Measurements from ENCODE around the gene BANP.
"Not testable (repeated sequence)": the region's sequence is repeated elsewhere in the genome, so short reads cannot be mapped to it uniquely, and the experiment has no call there.

The BANP gene

DNA sequence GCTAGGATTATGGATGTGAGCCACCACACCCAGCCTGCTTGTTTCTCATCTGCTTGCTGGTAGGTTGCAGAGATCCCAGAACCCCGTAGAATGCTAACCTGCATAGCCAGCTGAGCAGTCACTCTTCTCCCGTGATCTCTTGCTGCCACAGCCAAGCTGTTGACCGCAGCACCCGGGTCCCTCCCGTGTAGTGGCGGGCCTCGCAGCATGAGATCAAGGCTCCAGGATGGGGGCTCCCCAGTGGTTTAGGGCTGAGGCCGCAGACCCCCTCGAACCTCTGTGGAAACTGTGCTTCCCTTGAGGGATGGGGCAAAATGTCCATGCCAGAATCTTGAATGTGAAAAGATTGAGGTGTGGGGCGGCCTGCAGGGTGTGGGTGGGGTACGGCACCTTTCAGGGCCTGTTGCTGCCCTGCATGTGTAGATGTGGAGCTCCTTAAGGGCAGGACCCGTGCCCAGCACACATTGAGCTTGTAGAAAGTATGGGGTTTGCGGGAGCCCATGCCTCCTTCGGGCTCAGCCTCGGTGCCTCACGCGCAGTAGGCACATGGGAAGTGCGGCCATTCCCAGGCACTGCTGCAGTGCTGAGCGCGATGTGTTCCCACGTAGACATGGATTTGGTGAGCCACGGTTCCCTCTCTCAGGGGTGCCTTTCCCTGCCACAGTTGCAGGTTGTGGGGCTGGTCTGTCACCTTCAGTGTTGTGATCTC lies 99.9 kb downstream of the BANP start:
- DNase-seq (ENCODE audit: low read depth), result no peak

DNA sequence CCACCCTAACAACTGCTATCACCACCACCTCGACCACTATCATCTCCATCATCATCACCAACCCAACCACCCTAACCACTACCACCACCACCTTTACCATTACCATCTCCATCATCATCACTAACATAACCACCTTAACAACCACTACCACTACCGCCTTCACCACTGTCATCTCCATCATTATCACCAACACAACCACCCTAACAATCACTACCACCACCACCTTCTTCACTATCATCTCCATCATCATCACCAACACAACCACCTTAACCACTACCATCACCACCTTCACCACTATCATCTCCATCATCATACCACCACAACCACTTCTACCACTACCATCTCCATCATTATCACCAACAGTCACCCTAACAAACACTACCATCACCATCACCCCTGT lies 101.4 kb downstream of the BANP start:
- DNase-seq (ENCODE audit: low read depth), result no peak

DNA sequence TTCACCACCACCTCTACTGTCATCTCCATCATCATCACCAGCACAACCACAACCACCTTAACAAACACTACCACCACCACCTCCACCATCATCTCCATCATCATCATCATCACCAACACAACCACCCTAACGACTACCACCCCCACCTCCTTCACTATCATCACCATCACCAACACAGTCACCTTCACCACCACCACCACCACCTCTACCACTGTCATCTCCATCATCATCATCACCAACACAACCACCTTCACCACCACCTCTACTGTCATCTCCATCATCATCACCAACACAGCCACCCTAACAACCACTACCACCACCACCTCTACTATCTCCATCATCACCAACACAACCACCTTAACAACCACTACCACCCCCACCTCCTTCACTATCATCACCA lies 102.2 kb downstream of the BANP start:
- not testable (repeated sequence) for DNase-seq (ENCODE audit: low read depth)

DNA sequence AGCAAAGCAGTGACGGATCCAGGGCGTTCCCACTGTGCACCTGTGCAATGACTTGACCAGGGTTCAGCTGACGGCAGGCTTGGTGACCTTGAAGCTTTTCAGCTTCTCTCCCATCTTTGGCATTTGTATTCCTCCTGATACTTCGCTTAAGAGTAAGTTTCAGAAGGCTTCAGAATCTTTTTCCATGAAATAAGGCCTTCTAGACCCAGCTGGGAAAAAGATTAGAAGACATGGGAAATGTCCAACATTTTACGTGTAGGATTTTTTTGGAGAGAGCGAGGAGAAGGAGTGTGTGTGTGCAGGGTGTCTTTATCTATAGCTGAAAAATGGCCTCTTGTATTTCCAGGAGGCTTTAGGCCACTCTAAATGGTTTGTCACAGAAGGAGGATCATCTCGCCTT lies 104.1 kb downstream of the BANP start:
- DNase-seq (ENCODE audit: low read depth), result no peak

DNA sequence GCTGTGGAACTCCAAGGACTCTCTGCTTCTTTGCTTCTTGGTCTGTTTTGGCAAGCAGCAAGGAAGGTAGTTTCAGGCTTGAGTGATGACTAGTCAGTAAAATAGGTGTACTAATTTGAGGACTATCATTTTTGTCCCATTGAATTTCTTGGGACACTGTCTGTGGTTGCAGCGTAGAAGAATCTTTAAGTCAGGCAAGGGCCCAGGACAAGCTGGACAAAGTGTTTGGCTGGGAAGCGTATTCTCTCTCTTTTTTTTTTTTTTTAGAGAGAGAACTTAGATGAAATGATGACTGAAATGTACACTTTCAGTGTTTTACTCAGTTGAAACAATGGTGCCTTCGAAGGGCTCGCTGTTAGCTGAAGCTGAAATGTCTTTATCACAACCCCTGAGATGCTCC lies 105.0 kb downstream of the BANP start:
- DNase-seq (ENCODE audit: low read depth), result no peak

DNA sequence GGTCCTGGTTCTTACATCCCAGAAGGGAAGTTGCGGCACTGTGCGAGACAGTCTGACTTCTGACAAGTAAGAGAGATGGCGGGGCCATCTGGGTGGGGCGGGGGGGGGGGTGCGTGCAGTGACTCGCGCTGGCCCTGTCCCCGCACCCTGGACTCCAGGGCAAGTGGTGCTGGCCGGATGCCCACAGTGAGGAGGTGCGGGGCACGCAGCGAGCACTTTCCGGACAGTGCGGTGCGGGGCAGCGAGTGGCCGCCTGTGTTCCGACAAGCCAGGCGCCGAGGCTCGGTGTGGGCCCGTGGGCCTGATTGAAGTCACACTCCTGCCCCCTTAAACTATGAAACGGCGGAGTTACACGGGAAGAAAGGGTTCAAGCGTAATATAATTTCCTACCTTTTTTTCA lies 106.4 kb downstream of the BANP start:
- DNase-seq (ENCODE audit: low read depth), result no peak

DNA sequence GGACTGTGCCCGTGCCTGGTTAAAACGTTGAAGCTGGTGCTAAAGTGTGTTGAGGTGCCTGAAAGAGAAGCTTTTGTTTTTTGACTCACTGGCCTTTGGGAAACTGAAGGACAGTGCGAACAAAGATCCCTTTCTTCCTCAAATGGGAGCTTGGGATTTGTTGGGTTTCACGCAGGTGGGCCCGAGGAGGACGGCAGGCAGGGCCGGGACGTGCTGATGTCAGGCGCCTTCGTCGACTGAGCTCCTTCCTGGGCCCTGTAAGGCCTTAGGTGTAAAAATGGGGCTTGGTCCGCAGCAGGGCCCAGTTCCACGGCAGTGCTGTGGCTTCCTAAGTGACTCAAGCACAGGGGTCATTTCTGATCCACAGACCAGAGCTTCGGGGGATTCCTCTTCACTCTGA lies 106.9 kb downstream of the BANP start:
- DNase-seq (ENCODE audit: low read depth), result no peak

DNA sequence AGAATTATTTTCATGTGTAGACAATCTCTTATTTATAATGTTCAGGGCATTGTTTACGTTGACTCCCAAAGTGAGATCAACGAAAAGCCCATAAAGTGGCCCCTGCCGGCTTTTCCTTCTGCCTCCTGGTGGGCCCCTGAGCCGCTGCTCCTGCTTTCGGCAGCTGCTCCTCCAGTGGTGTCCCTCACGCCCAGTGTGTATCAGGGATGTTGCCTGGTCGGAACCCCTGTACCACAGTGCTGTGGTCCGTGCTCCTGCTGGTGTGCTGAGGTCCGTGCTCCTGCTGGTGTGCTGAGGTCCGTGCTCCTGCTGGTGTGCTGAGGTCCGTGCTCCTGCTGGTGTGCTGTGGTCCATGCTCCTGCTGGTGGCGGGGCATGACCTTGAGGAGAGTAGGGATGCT lies 107.6 kb downstream of the BANP start:
- DNase-seq (ENCODE audit: low read depth), result no peak

DNA sequence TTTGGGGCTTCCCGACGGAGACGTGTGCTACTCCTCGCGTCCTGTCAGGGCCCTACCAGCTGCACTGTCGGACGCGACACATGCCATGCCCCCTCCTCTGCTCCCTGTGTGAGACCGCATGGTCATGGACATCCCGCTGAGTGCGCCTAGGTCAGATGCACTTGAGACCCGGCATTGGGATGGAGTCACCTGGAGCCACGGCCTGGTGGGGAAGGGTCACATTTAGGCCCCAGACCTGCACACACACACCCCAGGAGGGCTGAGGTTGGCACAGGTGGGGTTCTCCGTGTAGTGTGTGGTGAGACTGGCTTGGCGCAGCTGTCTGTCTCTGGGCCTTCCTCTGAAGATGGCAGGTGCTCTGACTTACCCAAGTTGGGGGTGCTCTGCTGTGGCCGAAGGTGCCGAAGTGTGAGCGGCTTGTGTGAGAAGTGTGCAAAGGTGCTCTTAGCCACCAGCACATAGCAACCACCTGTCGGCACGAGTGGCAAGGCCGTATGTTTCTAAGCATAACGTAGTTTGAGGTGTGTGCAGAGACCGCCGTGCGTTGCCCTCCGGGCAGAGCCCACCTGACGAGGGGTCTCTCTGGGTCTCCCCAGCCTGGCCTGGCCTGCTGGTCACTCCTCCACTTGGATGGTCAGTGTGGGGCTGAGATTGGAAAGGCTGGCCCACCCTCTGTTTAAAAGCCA lies 108.6 kb downstream of the BANP start:
- no peak for DNase-seq (ENCODE audit: low read depth)

DNA sequence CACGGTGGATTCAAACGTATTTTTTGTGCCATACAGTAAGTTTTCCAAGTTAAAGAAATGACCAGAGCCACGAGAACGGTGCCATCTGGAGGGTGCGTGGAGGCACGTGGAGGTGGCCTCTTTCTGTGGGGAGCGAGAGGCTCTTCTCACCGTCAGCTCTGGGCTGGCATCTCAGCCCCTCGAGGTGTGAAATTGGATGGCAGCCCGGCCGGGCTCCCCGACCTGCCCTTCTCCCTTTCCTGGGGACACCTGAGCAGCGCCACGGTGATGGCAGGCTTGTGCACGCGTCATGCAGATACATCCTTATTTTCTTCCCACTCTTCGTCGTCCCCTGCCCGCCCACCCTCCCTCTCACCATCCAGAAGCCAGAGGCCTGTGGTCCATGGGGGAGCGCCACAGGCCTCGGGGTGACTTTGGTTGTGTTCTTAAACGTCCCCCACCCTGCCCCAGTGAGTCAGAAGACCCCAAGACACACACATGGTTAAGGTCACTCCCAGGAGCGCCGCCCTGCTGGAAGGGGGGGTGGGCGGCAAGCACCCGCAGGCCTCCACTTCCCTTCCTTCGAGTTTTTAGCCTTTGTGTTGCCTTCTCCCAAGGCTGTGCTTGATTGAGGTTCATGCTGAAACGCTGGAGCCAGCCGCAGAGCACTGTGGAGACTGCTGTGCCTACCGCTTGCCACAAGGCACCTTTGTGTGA lies 109.4 kb downstream of the BANP start:
- no peak for DNase-seq (ENCODE audit: low read depth)

DNA sequence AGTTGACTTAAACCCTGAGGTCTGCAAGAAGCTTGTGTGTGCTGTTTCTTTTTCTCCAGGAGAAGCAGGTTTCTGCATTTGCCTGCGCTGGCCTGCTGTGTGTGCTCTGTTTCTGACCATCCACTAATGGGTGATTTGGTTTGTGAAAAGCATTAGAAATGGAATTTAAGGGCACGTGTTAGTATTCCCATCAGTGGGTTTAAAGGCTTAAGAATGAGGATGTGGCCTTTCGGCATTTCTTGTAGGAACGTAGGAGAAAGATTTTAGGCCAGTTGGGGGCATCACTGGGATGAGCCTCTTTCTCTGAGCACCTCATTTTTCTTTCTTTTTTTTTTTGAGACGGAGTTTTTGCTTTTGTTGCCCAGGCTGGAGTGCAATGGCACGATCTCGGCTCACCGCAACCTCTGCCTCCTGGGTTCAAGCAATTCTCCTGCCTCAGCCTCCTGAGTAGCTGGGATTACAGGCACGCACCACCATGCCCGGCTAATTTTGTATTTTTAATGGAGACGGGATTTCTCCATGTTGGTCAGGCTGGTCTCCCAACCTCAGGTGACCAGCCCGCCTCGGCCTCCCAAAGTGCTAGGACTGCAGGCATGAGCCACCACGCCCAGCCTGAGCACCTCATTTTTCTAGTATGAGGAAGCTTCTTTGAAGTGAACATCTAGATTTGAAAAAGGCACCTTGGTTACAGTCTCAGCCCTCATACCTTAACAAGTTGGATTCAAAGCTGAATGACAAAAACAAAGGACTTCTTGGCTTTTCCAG lies 110.3 kb downstream of the BANP start:
- DNase-seq (ENCODE audit: low read depth), result no peak

DNA sequence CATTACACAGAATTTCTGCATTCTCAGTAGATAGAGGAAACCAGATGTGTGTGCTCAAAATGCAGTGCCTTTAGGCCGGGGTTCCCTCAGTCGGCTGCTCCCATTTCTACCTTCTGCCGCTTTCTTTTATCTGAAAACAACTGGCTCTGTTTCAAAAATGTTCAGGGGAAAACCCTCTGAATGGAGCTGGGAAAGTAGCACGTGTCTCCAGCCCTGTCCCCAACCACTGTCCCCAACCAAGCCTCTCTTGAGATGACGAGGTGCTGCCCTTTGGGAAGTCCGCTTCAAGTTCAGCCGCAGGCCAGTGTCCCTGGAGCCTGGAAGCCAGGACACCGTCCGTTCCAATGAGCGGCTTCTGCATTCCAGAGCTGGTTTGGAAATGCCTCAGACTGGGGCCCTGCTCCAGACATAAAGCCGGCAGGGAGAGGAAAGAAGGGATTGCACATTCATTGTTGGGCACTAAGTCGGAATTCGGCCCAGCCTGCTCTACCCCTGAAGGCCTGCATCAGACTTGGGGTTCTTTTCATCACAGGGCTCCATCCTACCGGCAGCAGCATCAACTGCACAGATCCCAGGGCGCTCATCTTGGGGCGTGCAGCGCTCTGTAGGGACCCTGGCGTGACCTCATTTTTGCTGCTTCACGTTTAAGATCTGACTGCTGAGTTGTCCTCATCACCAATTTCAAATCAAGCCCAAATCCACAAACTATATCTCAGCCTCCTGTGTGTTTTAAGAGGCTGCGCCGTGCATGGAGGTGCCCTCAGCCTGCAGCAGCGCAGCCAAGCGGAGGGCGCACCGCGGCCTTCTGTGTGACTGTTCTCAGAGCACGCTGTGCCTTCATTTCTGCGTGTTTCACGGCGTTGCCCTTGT lies 111.3 kb downstream of the BANP start:
- DNase-seq (ENCODE audit: low read depth), result no peak

DNA sequence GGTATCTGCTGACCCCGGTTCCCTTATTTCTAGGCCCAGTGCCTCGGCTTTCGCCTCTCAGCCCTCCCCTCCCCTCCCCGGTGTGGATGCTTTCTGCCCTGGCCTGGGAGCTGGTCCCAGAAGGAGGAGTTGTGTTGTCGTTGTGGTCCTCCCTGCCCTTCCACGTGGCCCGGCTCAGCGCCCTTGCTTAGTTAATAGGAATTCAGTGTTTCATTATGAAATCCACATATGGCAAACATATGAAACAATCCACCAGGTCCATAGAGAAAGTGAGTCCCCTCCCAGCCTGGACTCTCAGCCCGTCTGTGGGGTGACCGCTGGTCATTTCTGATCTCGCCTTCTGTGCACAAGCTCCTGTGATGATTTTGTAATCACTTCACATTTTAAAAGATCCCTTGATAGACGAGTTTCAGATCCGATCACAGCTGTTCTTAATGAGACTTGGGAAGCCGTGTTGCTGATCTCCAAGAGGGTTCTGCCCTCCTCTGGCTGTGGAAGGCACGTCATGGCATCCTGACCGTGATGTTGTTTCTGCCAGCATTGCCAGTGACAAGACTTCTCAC lies 112.1 kb downstream of the BANP start:
- DNase-seq (ENCODE audit: low read depth), result no peak

DNA sequence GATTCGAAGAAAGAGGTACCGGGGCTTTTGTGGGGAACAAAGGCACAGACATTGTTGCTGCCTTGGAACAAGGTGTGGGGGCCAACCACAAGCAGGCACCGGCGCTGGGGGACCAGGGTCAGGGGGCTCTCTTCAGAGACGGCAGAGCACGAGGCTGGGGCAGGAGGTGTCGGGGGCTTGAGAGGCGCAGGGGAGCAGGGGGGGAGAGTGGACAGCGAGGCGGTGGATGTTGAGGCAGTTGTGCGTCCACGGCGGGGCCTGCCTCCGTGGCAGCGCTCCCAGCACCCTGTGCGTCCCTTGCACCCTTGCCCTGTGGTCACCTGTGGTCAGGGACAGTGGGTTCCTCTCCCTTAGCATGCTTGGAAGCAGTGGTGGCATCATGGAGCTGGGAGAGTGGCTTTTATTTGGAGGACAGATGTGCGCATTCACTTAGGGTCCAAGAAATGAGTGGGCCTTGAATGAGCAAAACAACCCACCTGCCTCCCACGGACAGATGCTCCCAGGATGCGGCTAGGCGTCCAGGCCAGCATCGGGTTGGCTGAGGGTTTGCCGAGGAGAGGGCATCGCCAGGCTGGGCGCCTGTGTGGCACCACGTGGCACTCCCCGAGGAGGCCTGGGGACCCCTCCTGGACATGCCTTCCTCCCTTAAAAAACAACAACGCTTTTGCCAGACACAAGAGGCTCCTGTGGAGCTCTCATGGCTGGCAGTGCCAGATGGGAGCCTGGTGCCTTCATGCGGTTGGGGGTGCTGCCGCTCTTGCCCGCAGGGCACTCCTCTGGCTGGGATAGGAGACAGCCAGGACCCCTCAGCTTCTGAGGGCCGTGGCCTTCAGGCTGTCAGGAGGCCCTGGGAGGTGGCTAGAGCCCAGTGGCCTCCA lies 113.0 kb downstream of the BANP start:
- DNase-seq (ENCODE audit: low read depth), result no peak

DNA sequence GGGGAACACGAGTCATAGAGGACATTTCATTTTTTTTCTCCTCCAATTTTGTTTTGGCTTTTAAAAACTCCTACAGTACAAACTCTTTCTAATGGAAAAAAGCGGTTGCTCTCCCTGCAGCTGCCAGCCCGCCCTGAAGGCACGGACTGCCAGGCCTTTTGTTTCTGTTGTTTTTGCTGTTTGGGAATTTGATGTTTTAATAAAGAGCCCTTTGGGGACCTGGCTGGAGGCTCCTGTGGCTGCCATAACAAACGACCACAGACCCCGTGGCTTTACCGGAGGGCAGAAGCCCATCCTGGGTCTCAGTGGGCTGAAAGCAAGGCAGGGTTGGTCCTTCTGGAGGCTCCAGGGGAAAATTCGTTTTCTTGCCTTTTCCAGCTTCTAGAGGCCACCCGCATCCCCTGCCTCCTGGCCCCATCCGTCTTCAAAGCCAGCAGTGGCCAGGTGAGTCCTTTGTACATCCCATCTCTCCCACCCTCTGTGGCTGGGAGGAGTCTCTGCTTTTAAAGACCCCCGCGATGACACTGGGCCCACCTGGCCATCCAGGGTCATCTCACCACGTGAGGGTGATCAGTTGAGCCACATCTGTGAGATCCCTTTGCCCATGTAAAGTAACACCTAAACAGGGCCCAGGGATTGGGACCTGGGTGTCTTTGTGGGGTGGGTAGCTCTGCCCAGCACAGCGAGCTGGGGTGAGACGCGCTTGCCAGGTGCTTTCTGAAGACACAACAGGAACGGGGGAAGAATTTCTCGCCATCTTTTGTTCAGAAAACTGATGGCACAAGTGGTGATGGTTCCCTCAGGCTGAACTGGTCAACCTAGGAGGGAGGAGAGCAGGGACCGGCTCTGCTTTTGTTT lies 113.9 kb downstream of the BANP start:
- DNase-seq (ENCODE audit: low read depth), result no peak

DNA sequence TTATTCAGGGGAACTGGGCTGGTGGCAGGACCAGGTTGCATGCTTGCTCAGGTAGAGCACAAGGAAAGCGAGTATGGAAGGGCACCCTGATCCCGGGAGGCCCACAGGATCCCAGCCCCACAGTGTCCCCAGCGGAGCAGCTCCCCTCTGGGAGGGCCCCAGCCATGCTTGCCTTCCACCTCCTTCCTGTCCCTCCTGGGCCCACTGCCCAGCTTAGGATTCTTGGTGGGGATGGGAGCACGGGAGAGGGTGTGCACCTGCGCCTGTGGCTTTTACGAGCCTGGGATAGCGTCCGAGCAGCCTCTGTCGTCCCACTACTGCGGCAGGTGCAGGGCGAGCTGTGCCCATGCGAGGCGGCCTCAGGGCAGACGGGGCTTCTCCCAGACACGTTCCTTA lies 114.5 kb downstream of the BANP start:
- DNase-seq (ENCODE audit: low read depth), result no peak

DNA sequence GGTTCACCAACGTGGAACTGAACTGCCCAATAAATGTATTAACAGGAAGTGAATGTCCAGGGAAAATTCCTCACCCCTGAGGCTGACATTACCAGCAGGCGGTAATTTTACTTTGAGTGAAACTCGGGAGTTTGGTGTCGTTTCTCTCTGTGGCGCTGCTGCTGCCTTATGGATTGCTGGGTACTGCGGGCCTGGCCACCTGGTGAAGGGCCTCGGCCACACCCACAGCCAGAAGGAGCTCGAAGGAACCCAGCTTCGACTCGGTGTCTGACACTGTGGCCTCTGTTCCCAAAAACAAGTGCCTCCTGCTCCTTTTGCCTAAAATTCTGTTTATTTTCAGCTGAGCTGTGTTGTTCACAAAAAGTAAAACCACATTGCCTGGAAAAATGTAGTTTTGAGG lies 115.0 kb downstream of the BANP start:
- DNase-seq (ENCODE audit: low read depth), result no peak

DNA sequence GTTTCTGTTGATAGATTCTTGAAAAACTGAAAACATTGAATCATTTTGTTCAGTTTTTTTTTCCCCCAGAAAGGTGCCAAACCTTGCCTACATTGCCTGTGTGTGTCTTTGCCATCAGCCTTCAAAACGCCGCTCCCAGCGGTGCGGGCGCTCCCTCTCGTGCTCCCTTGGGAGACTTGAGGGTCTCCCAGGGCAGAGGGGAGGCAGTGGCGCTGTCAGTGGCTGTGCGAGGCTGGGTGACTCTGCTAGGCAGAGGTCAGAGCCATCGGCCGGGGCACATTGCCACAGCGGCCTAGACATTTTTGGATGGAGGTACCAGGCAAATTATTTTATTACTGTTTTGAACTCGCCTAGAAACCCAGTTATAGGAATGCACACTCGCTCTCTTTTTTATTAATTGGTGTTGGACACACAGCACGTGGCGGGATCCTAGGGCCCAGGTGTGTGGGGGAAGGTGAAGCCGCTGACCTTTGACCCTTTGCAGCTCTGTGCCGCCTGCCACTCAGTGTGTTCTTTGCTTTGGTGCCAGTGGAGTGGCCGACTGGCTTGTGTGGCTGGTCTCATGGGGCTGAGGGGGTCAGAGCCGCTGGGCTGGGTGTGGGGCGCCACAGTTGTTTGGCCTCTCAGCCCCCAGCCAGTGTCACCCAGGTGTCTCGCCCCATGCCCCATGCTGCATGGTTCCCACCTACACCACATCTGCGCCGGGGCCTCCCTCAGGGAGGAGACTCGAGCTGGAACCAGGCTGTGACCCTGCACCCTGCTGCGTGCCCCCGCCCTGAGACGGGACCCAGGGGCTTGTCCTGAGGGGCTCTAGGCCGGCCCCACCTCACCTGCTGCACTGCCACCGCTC lies 115.7 kb downstream of the BANP start:
- no peak for DNase-seq (ENCODE audit: low read depth)
